DMS79 (cell line): ENCODE data around the gene ELF3.
"Not testable (repeated sequence)": the region's sequence is repeated elsewhere in the genome, so short reads cannot be mapped to it uniquely, and the experiment has no call there.

Source experiments
- DNase-seq: peaks from one replicate; lab custom pipeline; 2025; lab: John Stamatoyannopoulos, UW

The ELF3 gene

GRCh38 chr1:202034683-202035462 is 24.5 kb downstream of the ELF3 start:
- peak; percentile 46 for DNase-seq

DNA sequence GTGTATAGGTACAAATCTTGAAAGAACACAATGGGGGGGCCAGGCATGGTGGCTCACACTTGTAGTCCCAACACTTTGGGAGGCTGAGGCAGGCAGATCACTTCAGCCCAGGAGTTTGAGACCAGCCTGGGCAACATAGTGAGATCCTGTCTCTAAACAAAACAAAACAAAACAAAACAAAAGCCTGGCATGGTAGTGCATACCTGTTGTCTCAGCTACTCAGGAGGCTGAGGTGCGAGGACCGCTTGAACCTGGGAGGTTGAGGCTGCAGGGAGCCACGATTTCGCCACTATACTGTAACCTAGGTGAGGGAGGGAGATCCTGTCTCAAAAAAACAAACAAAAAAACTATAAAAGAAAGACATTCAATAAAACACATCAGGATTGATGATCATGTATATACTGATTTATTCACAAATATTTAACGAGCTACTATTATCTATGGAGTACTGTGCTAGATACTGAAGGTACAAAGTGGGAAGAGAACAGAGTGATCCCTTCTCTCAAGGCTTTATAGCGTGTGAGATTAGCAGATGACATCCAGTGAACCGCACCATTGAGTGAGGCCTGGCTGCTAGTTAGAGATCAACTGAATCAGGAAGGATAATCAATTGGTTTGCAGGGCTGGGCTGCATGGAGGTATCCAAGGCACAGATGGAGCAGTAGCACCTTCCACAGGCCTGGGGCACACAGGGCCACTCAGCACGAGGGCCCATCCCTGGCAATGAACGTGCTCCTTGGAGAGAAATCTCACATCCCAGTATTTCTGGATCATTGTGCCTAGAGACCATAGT is 26.4 kb downstream of the ELF3 start:
- no peak for DNase-seq

GRCh38 chr1:202037706-202038296 is 27.4 kb downstream of the ELF3 start:
- no peak for DNase-seq

GRCh38 chr1:202038688-202039346 is 28.4 kb downstream of the ELF3 start:
- DNase-seq, result no peak

GRCh38 chr1:202045705-202046104 is 35.3 kb downstream of the ELF3 start:
- peak; percentile 74 for DNase-seq

GRCh38 chr1:202046227-202046626 is 35.8 kb downstream of the ELF3 start:
- peak; percentile 75 for DNase-seq

DNA sequence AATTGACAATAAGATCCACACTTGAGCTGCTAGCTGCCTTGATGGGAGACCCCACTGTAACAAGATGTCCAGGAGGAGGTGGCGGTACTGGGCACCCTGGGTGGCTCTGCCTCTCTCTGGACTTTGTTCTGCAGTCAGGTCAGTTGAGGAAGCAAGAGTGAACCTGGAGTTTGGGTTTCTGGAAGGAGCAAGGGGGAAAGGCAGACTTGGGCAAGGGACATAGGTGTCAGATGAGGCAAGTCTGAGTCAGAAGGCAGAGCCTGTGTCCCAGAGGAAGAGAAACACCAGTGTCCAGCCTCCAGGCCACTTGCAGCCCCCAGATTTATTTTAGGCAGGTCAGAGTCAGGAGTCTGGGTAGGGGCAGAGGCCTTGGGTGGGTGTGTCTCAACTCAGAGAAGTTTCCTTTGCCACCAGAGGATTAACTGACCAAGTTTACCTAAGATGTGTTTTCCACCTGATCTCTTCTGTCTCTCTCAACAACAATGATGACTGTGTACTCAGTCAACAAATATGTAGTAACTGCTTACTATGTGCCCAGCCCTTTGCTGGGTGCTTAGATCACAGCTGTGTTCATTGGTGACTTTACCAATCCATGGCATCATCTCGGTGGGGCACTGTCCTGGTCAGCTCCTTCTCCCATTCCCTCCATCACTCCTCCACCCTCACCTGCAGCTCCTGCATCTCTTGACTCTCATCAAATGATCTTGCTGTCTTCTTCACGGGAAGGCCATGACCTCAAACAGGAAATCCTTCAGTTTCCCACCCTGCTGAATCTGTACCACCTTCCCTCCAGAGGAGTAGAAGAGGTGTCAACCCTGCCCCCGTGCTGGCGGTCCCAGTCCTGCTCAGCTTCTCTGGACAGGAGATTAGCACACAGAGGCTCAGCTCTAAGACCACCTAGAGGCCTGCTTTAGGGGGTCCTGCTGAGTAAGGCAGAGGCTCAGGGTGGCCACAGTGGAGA is 36.6 kb downstream of the ELF3 start:
- no peak for DNase-seq

DNA sequence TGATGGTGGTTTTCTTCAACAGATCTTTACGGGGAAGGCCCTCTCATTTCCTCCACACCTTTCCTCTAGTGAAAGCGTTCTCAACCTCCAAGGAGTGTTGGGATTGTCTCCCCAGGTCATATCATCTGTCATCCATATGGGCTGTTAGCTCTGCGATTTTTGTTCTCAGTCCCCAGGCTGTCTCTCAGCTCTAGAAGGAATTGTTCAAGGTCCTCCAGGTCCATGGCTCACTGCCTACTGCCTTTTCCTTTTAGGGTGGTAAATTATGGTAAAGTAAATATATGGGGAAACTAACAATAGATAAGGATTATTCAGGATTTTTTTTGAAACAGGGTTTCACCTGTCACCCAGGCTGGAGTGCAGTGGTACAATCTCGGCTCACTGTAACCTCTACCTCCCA is 37.6 kb downstream of the ELF3 start:
- no peak for DNase-seq

- no peak for DNase-seq
These were observed 38.7 kb downstream of the ELF3 start for GRCh38 chr1:202049129-202049528.

DNA sequence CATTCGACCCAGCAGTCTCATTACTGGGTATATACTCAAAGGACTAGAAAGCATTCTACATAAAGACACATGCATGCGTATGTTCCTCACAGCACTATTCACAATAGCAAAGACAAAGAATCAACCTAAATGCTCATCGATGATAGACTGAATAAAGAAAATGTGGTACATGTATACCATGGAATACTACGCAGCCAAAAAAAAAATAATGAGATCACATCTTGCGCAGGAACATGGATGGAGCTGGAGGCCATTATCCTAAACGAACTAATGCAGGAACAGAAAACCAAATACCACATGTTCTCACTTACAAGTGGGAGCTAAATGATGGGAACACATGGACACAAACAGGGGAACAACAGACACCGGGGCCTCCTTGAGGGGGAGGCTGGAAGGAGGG is 43.7 kb downstream of the ELF3 start:
- DNase-seq, result no peak

DNA sequence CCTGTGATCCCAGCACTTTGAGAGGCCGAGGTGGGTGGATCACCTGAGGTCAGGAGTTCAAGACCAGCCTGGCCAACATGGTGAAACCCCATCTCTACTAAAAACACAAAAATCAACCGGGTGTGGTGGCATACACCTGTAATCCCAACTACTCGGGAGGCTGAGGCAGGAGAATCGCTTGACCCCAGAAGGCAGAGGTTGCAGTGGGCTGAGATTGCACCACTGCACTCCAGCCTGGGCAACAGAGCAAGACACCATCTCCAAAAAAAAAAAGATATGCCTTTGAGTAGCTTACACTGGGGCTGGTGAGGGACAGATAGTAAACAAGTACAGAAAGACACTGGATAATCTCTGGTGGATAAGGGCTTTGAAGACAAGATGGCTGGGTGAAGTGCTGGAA is 44.3 kb downstream of the ELF3 start:
- DNase-seq, result not testable (repeated sequence)

DNA sequence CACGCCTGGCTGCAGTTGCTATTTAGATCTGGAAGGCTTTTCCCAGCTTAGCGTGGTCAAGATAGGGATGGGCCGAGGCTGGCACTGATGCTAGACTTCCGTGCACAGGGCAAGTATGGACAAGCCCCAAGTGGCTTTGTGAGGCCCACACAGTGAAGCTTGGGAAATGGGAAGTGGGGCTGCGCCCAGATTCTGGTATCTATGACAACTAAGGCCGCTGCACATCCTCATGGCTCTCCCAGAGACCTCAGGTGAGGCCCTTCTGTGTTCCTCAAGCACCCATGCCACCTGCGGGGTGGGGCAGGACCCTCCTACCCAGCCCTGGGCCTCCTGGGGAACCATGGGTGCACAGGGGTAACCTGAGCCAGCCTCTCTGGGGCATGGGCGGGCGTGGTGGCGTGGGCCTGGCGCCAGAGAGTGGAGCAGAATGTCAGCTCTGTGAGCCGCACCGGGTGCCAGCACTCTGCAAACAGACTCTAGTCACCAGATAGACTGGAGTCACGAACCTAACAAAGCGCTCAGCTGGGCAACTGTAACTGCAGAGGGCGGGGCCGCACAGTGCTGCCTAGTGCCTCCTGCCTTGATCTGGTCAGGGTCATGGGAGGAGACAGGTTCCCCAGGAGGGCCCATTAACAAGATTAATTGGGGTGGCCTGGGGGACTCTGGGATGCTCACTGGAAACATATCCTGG is 46.4 kb downstream of the ELF3 start:
- peak; percentile 100 for DNase-seq

GRCh38 chr1:202057335-202057704 is 46.9 kb downstream of the ELF3 start:
- not testable (repeated sequence) for DNase-seq

DNA sequence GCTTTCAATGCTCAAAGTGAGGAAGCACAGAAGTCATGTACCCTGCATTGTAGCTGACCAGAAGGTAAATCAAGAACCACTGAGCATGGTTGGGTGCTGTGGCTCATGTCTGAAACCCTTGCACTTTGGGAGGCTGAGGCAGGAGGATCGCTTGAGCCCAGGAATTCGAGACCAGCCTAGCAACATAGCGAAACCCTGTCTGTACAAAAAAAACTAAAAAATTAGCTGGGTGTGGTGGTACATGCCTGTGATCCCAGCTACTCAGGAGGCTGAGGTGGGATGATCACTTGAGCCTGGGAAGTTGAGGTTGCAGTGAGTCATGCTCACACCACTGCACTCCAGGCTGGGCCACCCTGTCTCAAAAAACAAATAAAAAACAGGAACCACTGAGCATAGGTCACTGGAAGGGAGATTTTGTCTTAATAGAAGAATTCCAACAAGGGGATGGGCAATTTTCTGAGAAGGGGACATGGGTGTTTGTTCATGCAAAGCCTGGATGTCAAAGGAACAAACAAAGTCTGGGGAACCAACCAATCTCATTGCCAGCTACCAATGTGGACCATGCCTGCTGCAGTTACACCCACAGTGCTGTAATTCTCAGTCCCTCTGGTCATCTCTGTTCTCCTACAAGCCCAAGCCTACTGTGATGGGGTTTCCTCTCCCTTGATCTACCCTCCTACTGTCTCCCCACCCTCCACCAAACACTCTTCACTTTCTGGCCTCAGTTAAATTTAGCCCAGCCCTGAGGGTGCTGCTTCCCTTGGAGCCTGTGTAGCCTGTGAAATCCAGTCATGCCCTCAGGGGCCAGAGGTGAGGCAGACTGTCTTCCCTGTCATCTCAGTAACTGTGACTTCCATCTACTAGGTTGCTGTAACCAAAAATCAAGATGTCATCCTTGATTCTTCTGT is 47.9 kb downstream of the ELF3 start:
- DNase-seq, result no peak

- DNase-seq, result no peak
These were observed 50.7 kb downstream of the ELF3 start for GRCh38 chr1:202061055-202061454.

DNA sequence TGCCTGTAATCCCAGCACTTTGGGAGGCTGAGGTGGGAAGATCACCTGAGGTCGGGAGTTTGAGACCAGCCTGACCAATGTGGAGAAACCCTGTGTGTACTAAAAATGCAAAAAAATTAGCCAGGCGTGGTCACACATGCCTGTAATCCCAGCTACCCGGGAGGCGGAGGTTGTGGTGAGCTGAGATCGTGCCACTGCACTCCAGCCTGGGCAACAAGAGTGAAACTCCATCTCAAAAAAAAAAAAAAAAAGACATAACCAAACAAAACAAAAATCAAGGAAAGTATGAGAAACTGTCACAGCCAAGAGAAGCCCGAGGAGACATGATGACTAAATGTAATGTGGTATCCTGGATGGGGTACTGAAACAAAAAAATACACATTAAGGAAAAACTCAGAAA is 51.4 kb downstream of the ELF3 start:
- not testable (repeated sequence) for DNase-seq

DNA sequence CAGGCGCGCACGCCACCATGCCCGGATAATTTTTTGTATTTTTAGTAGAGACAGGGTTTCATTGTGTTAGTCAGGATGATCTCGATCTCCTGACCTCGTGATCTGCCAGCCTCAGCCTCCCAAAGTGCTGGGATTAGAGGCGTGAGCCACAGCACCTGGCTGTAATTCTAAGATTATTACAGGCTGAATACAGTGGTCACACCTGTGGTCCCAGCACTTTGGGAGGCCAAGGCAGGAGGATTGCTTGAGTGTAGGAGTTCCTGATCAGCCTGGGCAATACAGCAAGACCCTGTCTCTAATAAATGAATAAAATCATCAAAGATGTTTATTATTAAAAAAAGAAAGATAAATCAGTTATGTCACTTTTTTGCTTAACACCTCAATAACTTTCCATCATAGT is 52.2 kb downstream of the ELF3 start:
- not testable (repeated sequence) for DNase-seq

- DNase-seq, result no peak
These were observed 52.7 kb downstream of the ELF3 start for GRCh38 chr1:202063093-202063492.

GRCh38 chr1:202064889-202065312 is 54.5 kb downstream of the ELF3 start:
- DNase-seq, result not testable (repeated sequence)
